DND-41 (cell line): Measurements from ENCODE around the gene C1orf52.

Source experiments
- CTCF ChIP-seq: IDR thresholded peaks from 2 replicates; pipeline ENCODE4 v1.5.1; 2012; ENCODE audit warnings: borderline replicate concordance, low read length, moderate library complexity, mild to moderate bottlenecking; ENCODE audit not compliant: poor library complexity, severe bottlenecking; ENCODE audit errors: extremely low read depth
- EZH2 ChIP-seq: IDR thresholded peaks from 3 replicates; pipeline ENCODE4 v1.6.1; 2012; ENCODE audit warnings: borderline replicate concordance, low read depth, mild to moderate bottlenecking, moderate library complexity, low read length, inconsistent platforms; ENCODE audit not compliant: severe bottlenecking

GRCh38 chr1:85223334-85223733 lies 36.1 kb downstream of the C1orf52 start:
- TF ChIP-seq CTCF: no peak
- TF ChIP-seq EZH2: no peak
